Mesothelial cell of epicardium (in vitro differentiated cells): ENCODE measurements around the gene MALAT1. TPM values are rescaled to one million over a fixed set of nuclear protein-coding genes. Genes with fewer than 3 reads are reported as not detected.

Source experiments
- DNase-seq, 2 experiments: peaks; one replicate each; pipeline ENCODE4 v3.0.0; 2021; ENCODE audit warnings: low spot score in 2 of 2; ENCODE audit not compliant: unreplicated experiment in 2 of 2
- H3K27ac Mint-ChIP-seq: 2 replicates; pipeline ENCODE4 v1.8.0; 2021; ENCODE audit warnings: mixed read lengths
- H3K27me3 Mint-ChIP-seq: 2 replicates; pipeline ENCODE4 v1.8.0; 2021; ENCODE audit warnings: low read depth, mixed read lengths
- H3K36me3 Mint-ChIP-seq: 2 replicates; pipeline ENCODE4 v1.8.0; 2021; ENCODE audit warnings: mixed read lengths
- H3K4me1 Mint-ChIP-seq: 2 replicates; pipeline ENCODE4 v1.8.0; 2021; ENCODE audit warnings: mixed read lengths
- H3K4me3 Mint-ChIP-seq: 2 replicates; pipeline ENCODE4 v1.8.0; 2021; ENCODE audit warnings: mild to moderate bottlenecking, moderate library complexity, mixed read lengths
- H3K9me3 Mint-ChIP-seq: 2 replicates; pipeline ENCODE4 v1.8.0; 2021; ENCODE audit warnings: mixed read lengths
- total RNA-seq: library from RNA; stranded (reverse); gene quantifications from 3 replicates; pipeline ENCODE4 v1.2.1, GENCODE V29; 2021
- TF ChIP-seq, protein P1 (sequence below): fragments of 200-600 bp; sonication (generic); IDR thresholded peaks from one replicate; pipeline ENCODE4 v1.5.0; 2021; ENCODE audit warnings: antibody characterized with exemption; ENCODE audit not compliant: unreplicated experiment

The MALAT1 gene
- total RNA-seq, 1 donor from 2014 or later, result 16,172 TPM

DNA sequence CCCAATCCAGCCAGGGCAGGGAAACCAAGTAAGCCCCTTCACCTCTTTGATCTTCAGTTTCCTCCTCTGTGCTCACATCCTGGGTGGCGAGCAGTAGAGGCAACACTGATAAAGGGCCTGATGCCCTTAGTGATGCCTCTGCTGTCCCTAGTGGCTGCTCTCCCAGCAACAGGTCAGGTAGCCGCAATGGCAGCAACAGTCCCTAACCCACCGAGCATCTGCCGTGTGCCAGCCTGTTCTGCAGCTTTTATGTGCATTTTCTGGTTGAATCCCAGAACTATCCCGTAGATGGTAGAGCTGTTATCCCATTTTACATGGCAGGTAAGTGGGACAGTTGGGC lies 31.3 kb downstream of the MALAT1 start:
- TF ChIP-seq, protein P1, sequence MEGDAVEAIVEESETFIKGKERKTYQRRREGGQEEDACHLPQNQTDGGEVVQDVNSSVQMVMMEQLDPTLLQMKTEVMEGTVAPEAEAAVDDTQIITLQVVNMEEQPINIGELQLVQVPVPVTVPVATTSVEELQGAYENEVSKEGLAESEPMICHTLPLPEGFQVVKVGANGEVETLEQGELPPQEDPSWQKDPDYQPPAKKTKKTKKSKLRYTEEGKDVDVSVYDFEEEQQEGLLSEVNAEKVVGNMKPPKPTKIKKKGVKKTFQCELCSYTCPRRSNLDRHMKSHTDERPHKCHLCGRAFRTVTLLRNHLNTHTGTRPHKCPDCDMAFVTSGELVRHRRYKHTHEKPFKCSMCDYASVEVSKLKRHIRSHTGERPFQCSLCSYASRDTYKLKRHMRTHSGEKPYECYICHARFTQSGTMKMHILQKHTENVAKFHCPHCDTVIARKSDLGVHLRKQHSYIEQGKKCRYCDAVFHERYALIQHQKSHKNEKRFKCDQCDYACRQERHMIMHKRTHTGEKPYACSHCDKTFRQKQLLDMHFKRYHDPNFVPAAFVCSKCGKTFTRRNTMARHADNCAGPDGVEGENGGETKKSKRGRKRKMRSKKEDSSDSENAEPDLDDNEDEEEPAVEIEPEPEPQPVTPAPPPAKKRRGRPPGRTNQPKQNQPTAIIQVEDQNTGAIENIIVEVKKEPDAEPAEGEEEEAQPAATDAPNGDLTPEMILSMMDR, result no peak
- no peaks in the 10 kb centered on the region for H3K9me3 Mint-ChIP-seq
- no peaks in the 10 kb centered on the region for H3K27me3 Mint-ChIP-seq
- DNase-seq, result no peak
- no peak overlapping the region for H3K4me3 Mint-ChIP-seq
- no peak overlapping the region for H3K27ac Mint-ChIP-seq
- peaks cover 7% of the 10 kb centered on the region for H3K4me1 Mint-ChIP-seq
- peaks cover 18% of the 10 kb centered on the region for H3K36me3 Mint-ChIP-seq

DNA sequence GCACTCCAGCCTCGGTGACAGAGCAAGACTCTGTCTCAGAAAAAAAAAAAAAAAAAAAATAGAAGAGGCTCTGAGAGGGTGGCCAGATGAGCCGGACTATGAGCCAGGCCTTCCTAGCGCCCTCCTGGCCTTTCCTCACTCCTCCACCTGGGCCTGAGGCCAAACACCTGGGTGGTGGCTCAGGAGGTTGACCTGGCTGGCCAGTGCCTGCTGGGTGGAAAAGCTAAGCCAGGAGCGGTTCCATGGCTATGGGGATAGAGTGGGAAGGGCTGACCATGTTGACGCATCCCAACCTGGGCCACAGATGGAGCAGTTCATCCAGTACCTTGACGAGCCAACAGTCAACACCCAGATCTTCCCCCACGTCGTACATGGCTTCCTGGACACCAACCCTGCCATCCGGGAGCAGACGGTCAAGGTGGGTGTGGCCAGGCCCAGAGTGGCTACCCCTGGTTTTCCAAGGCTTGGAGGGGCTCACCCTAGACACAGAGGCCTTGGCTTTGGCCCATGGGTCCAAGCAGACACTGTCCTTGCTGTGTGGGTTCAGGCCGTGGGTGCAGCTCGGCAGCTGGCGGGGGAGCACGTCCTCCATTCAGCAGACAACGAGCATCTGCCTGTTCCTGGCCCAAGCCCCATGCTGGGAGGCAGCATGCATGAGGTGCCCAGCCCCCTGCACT lies 33.7 kb downstream of the MALAT1 start:
- Mint-ChIP-seq H3K9me3 (no peaks in the 10 kb centered on the region), H3K27me3 (no peaks in the 10 kb centered on the region), H3K36me3 (peaks cover 17% of the 10 kb centered on the region), H3K27ac (no peak overlapping the region), H3K4me1 (no peaks in the 10 kb centered on the region), H3K4me3 (no peak overlapping the region)
- TF ChIP-seq, protein P1, result no peak
- DNase-seq, result no peak

DNA sequence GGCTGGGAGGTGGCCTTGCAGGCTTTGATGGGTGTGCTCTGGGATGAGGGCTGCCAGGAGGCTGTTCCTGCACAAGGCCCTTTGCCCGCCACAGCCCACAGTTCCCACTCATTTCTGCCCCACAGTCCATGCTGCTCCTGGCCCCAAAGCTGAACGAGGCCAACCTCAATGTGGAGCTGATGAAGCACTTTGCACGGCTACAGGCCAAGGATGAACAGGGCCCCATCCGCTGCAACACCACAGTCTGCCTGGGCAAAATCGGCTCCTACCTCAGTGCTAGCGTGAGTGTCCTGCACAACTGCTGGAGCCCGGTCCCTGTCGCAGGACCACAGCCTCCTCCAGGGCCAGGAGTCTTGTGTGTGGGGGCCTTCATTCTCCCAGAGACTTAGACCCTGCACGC lies 36.3 kb downstream of the MALAT1 start:
- Mint-ChIP-seq H3K36me3 (peaks cover 11% of the 10 kb centered on the region), H3K4me1 (peaks cover 2% of the 10 kb centered on the region), H3K27ac (no peak overlapping the region), H3K27me3 (peaks cover 3% of the 10 kb centered on the region), H3K4me3 (no peak overlapping the region), H3K9me3 (no peaks in the 10 kb centered on the region)
- DNase-seq, result no peak
- TF ChIP-seq, protein P1, result no peak

DNA sequence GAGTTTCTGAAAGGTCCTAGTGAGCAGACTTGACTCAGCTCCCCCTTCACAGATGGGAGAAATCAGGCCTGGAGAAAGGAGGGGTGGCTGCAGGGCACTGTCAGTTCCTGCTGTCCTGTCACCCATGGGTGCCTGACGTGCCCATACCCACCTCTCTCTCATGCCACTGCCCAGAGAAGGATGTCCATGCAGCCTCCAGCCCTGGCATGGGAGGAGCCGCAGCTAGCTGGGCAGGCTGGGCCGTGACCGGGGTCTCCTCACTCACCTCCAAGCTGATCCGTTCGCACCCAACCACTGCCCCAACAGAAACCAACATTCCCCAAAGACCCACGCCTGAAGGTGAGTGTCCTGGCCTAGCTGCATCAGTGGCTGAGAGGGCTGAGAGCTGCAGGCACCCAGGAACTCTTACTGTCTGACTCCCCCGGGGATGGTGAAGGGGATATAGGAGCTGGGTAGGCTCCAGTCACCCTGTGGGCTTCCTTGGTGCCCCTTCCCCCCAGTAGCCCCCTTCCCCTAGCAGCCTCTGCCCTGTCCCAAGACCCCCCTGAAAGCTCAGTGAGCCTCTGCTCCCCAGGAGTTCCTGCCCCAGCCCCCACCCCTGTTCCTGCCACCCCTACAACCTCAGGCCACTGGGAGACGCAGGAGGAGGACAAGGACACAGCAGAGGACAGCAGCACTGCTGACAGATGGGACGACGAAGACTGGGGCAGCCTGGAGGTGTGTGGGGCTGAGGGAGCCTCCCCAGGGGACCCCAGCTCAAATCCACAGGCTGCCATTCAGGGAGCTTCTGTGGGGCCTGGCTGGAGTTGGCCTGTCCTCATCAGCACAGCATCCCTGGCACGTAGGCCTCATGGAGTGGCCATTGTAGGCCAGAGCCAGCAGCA lies 37.8 kb downstream of the MALAT1 start:
- TF ChIP-seq, protein P1, result no peak
- H3K36me3 Mint-ChIP-seq, result peaks cover 7% of the 10 kb centered on the region
- peaks cover 11% of the 10 kb centered on the region for H3K4me1 Mint-ChIP-seq
- no peak overlapping the region for H3K4me3 Mint-ChIP-seq
- H3K27me3 Mint-ChIP-seq, result peaks cover 3% of the 10 kb centered on the region
- no peak overlapping the region for H3K27ac Mint-ChIP-seq
- no peak for DNase-seq
- no peaks in the 10 kb centered on the region for H3K9me3 Mint-ChIP-seq

DNA sequence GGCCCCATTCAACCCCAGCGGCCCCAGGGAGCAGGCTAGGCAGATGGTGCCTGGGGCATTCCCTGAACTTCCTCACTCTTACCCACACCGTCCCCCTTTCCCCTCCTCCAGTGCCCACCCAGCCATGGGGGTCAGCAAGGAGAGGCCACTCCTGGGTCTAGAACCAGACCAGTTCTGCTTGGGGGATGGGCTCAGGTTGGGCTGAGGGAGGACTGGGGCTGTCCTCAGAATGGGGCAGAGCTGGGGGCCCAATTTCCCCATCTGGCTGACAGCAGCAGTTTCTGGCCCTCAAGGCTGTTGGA lies 38.4 kb downstream of the MALAT1 start:
- Mint-ChIP-seq H3K36me3 (peaks cover 4% of the 10 kb centered on the region), H3K9me3 (no peaks in the 10 kb centered on the region), H3K27ac (no peak overlapping the region), H3K27me3 (peaks cover 3% of the 10 kb centered on the region), H3K4me3 (no peak overlapping the region), H3K4me1 (peaks cover 16% of the 10 kb centered on the region)
- no peak for DNase-seq
- TF ChIP-seq, protein P1, result no peak
